Measurements from ENCODE around the gene PDZRN3.

Gene PDZRN3

DNA sequence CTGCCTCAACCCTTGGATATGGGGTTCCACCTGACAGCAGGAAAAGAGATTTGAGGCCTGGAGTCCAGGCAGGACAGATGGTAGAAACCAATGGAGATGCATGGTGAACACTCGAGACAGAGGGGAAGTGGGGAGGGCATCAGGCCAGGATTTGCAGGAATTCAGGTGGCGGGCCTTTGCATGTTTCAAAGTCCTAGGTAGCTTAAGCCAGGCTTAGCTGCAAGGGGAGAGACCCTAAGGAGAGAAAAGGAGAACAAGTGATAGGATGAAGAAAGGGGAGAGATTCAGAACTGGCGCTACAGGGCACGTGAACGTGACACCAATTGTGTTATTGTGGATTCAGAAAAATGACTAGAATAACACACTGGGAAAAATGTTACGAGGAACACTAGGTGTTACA is 182.6 kb downstream of the PDZRN3 start:
- TF ChIP-seq TAF1 (IDR thresholded peaks at IDR 0.05; ENCODE audit: borderline replicate concordance, insufficient read depth, low read length): no peak
- TF ChIP-seq SIN3A (IDR thresholded peaks at IDR 0.05; ENCODE audit: borderline replicate concordance, insufficient read depth, low read length): no peak
- TF ChIP-seq FOXP2 (optimal IDR thresholded peaks at IDR 0.05; ENCODE audit: borderline replicate concordance, extremely low read depth, extremely low read length, insufficient read depth): no peak
- TF ChIP-seq, protein P1, sequence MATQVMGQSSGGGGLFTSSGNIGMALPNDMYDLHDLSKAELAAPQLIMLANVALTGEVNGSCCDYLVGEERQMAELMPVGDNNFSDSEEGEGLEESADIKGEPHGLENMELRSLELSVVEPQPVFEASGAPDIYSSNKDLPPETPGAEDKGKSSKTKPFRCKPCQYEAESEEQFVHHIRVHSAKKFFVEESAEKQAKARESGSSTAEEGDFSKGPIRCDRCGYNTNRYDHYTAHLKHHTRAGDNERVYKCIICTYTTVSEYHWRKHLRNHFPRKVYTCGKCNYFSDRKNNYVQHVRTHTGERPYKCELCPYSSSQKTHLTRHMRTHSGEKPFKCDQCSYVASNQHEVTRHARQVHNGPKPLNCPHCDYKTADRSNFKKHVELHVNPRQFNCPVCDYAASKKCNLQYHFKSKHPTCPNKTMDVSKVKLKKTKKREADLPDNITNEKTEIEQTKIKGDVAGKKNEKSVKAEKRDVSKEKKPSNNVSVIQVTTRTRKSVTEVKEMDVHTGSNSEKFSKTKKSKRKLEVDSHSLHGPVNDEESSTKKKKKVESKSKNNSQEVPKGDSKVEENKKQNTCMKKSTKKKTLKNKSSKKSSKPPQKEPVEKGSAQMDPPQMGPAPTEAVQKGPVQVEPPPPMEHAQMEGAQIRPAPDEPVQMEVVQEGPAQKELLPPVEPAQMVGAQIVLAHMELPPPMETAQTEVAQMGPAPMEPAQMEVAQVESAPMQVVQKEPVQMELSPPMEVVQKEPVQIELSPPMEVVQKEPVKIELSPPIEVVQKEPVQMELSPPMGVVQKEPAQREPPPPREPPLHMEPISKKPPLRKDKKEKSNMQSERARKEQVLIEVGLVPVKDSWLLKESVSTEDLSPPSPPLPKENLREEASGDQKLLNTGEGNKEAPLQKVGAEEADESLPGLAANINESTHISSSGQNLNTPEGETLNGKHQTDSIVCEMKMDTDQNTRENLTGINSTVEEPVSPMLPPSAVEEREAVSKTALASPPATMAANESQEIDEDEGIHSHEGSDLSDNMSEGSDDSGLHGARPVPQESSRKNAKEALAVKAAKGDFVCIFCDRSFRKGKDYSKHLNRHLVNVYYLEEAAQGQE (IDR thresholded peaks at IDR 0.05; ENCODE audit: insufficient read depth in 1 of 2, low read depth in 2 of 2, low read length in 2 of 2): no peak
- no peak for TF ChIP-seq POLR2AphosphoS5 (IDR thresholded peaks at IDR 0.05; ENCODE audit: low read depth, low read length)

DNA sequence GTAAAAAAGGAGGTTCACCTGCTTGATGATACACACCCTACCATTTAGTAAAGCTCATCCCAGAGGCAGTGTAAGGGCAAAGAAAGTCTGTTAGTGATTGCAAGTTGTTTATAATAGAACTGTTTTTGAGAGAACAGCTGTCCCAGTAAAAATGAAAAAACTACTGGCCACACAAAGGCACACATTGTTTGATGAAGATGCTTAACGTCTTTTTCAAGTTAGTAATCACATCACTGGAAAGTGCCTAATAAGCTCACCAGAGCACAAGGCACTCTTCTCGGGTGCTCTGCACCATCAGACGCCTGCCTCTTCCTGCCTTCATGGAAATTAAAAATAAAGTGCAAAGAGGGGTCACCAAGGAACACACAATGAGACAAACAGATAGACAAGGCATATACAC is 186.9 kb downstream of the PDZRN3 start:
- TF ChIP-seq, protein P1 (IDR thresholded peaks at IDR 0.05; ENCODE audit: insufficient read depth in 1 of 2, low read depth in 2 of 2, low read length in 2 of 2): no peak
- TF ChIP-seq TAF1 (IDR thresholded peaks at IDR 0.05; ENCODE audit: borderline replicate concordance, insufficient read depth, low read length) (no peak), POLR2AphosphoS5 (IDR thresholded peaks at IDR 0.05; ENCODE audit: low read depth, low read length) (no peak), SIN3A (IDR thresholded peaks at IDR 0.05; ENCODE audit: borderline replicate concordance, insufficient read depth, low read length) (no peak), FOXP2 (optimal IDR thresholded peaks at IDR 0.05; ENCODE audit: borderline replicate concordance, extremely low read depth, extremely low read length, insufficient read depth) (no peak)

DNA sequence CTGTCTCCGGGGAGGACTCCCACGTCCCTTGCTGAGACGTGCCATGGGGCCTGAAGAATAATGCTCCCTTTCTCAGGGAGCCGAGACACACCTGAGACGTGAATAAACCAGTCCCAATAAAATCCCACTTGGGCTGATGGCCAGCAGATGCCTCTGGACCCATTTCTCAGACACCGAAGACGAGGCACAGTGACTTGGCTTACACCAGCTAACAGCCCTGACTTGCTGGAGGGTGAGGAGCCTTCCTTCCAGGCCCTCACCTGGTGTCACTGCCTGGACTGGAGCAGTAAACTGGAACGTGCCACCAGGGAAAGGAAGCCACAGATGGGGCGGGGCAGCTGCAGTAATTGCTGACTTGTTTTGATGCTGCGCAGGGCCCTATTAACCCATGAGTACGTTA is 189.7 kb downstream of the PDZRN3 start:
- TF ChIP-seq TAF1 (IDR thresholded peaks at IDR 0.05; ENCODE audit: borderline replicate concordance, insufficient read depth, low read length) (no peak), POLR2AphosphoS5 (IDR thresholded peaks at IDR 0.05; ENCODE audit: low read depth, low read length) (no peak), FOXP2 (optimal IDR thresholded peaks at IDR 0.05; ENCODE audit: borderline replicate concordance, extremely low read depth, extremely low read length, insufficient read depth) (no peak), SIN3A (IDR thresholded peaks at IDR 0.05; ENCODE audit: borderline replicate concordance, insufficient read depth, low read length) (no peak)
- TF ChIP-seq, protein P1 (IDR thresholded peaks at IDR 0.05; ENCODE audit: insufficient read depth in 1 of 2, low read depth in 2 of 2, low read length in 2 of 2): no peak

DNA sequence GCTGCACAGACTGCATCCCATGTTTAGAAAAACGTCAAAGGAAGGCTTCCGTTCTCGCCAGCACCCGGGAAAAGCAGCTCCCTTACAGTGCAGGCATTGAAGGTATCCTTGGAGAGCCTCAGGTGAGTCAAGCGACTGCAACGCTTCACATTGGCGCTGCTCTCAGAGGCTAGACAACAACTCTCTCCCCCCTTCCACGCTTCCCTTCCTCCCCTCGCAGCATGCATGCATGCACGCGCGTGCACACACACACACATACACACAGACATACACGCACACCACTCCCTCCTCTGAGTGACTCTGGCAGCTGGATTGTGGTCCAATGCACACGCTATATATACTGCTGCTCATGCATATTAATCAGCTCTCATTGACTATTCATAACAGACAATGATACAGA is 191.1 kb downstream of the PDZRN3 start:
- TF ChIP-seq SIN3A (IDR thresholded peaks at IDR 0.05; ENCODE audit: borderline replicate concordance, insufficient read depth, low read length) (no peak), FOXP2 (optimal IDR thresholded peaks at IDR 0.05; ENCODE audit: borderline replicate concordance, extremely low read depth, extremely low read length, insufficient read depth) (no peak), TAF1 (IDR thresholded peaks at IDR 0.05; ENCODE audit: borderline replicate concordance, insufficient read depth, low read length) (no peak), POLR2AphosphoS5 (IDR thresholded peaks at IDR 0.05; ENCODE audit: low read depth, low read length) (no peak)
- TF ChIP-seq, protein P1 (IDR thresholded peaks at IDR 0.05; ENCODE audit: insufficient read depth in 1 of 2, low read depth in 2 of 2, low read length in 2 of 2): no peak

DNA sequence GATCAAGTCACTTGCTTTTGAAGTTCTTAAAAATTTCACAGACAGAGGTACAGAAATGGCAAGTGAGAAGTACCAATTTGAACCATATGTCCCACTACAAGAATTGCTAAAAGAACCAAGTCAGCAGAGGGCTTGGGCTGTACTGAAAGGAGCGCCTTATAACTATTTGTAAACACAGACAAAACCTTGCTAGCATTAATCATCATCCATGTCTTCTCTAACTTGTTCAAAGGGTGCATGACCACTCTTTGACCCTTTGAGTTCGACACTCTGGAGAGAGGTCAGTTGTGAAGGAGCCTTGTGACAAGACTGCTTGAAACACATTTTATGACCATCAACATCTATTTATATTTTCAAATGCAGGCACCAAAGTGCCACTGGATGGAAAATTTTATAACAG is 191.7 kb downstream of the PDZRN3 start:
- no peak for TF ChIP-seq FOXP2 (optimal IDR thresholded peaks at IDR 0.05; ENCODE audit: borderline replicate concordance, extremely low read depth, extremely low read length, insufficient read depth)
- TF ChIP-seq TAF1 (IDR thresholded peaks at IDR 0.05; ENCODE audit: borderline replicate concordance, insufficient read depth, low read length): no peak
- TF ChIP-seq POLR2AphosphoS5 (IDR thresholded peaks at IDR 0.05; ENCODE audit: low read depth, low read length): no peak
- TF ChIP-seq, protein P1 (IDR thresholded peaks at IDR 0.05; ENCODE audit: insufficient read depth in 1 of 2, low read depth in 2 of 2, low read length in 2 of 2): no peak
- no peak for TF ChIP-seq SIN3A (IDR thresholded peaks at IDR 0.05; ENCODE audit: borderline replicate concordance, insufficient read depth, low read length)
